ENCODE measurements around the gene MRPL55.

Gene MRPL55

GRCh38 chr1:228066891-228067654 is 42.0 kb downstream of the MRPL55 start:
- DNase-seq: no peak

GRCh38 chr1:228066416-228066815 is 42.7 kb downstream of the MRPL55 start:
- no peak for DNase-seq

GRCh38 chr1:228065543-228066347 is 43.4 kb downstream of the MRPL55 start:
- DNase-seq: no peak

- no peak for DNase-seq
Observed at GRCh38 chr1:228064741-228065542, 44.2 kb downstream of the MRPL55 start.

GRCh38 chr1:228064296-228064695 is 44.8 kb downstream of the MRPL55 start:
- no peak for DNase-seq

- no peak for DNase-seq
Observed at GRCh38 chr1:228063251-228064191, 45.6 kb downstream of the MRPL55 start.

- DNase-seq: no peak
Observed at GRCh38 chr1:228062812-228063211, 46.3 kb downstream of the MRPL55 start.

- DNase-seq: no peak
Observed at GRCh38 chr1:228062085-228062791, 46.9 kb downstream of the MRPL55 start.

- DNase-seq: no peak
Observed at GRCh38 chr1:228061411-228062084, 47.6 kb downstream of the MRPL55 start.

GRCh38 chr1:228060458-228061190 is 48.5 kb downstream of the MRPL55 start:
- DNase-seq: no peak

GRCh38 chr1:228059634-228060457 is 49.3 kb downstream of the MRPL55 start:
- DNase-seq: peak; percentile 43

- DNase-seq: no peak
Observed at GRCh38 chr1:228058949-228059633, 50.0 kb downstream of the MRPL55 start.

- DNase-seq: no peak
Observed at GRCh38 chr1:228058172-228058948, 50.7 kb downstream of the MRPL55 start.

Measured in fibroblast of upper back skin (primary cell).